Neural cell (in vitro differentiated cells): ENCODE data around the gene TCIRG1.

ENCODE experiments used
- CTCF ChIP-seq: fragments of 450-650 bp; IDR thresholded peaks from 2 replicates; pipeline ENCODE4 v1.5.1; 2014; ENCODE audit warnings: antibody characterized with exemption, mild to moderate bottlenecking, moderate library complexity; ENCODE audit not compliant: poor library complexity, severe bottlenecking
- EP300 ChIP-seq: fragments of 450-650 bp; conservative IDR thresholded peaks from 2 replicates; pipeline ENCODE4 v1.6.1; 2014; ENCODE audit warnings: antibody characterized with exemption, mild to moderate bottlenecking, moderate library complexity; ENCODE audit not compliant: poor library complexity, severe bottlenecking
- POLR2AphosphoS5 ChIP-seq: IDR thresholded peaks from 2 replicates; pipeline ENCODE4 v1.6.1; 2012
- TAF1 ChIP-seq: IDR thresholded peaks from 2 replicates; pipeline ENCODE4 v1.6.1; 2012; ENCODE audit warnings: low read depth

- TF ChIP-seq CTCF (no peak), POLR2AphosphoS5 (no peak), EP300 (no peak), TAF1 (no peak)
Measured at GRCh38 chr11:68026391-68027105, 12.3 kb upstream of the TCIRG1 start.
